Activated T-helper 1 cell treated with anti-CD3 and anti-CD28 coated beads, Interleukin-12 subunit alpha, Interleukin-12 subunit beta, Interleukin-2, Interleukin-4 antibody, amounts not matched to agents 30 ng/mL and 10 ng/mL and 1 ng/mL, durations not matched to agents 14 hours and 24 hours and 36 hours (primary cell): ENCODE measurements around the gene STK38. TPM values are rescaled to one million over a fixed set of nuclear protein-coding genes. Genes with fewer than 3 reads are reported as not detected.
"Not testable (repeated sequence)": the region's sequence is repeated elsewhere in the genome, so short reads cannot be mapped to it uniquely, and the experiment has no call there.

Source experiments
- DNase-seq: peaks from one replicate; pipeline ENCODE4 v3.0.0; 2021; ENCODE audit warnings: low spot score
- H3K27ac Mint-ChIP-seq: one replicate; pipeline ENCODE4 v1.8.0; 2021; ENCODE audit warnings: mild to moderate bottlenecking, mixed read lengths
- H3K27me3 Mint-ChIP-seq: one replicate; pipeline ENCODE4 v1.8.0; 2022; ENCODE audit warnings: mild to moderate bottlenecking, moderate library complexity, mixed read lengths; ENCODE audit not compliant: insufficient read depth
- H3K36me3 Mint-ChIP-seq: one replicate; pipeline ENCODE4 v1.8.0; 2021; ENCODE audit warnings: low read depth, mixed read lengths
- H3K4me1 Mint-ChIP-seq: one replicate; pipeline ENCODE4 v1.8.0; 2021; ENCODE audit warnings: low read depth, mixed read lengths
- H3K4me3 Mint-ChIP-seq: one replicate; pipeline ENCODE4 v1.8.0; 2021; ENCODE audit warnings: mild to moderate bottlenecking, moderate library complexity, mixed read lengths
- H3K9me3 Mint-ChIP-seq: one replicate; pipeline ENCODE4 v1.8.0; 2021; ENCODE audit warnings: mixed read lengths
- intact Hi-C: fragments of 100-400 bp; cut with micrococcal nuclease; formaldehyde crosslinking; loops from one replicate; pipeline ENCODE4 v1.15.1; 2024
- total RNA-seq: library from RNA; stranded (reverse); gene quantifications from 2 replicates; pipeline ENCODE4 v1.2.3, GENCODE V29; 2022

STK38 gene
- total RNA-seq, 1 donor from 2014 or later, result 23.6 TPM

DNA sequence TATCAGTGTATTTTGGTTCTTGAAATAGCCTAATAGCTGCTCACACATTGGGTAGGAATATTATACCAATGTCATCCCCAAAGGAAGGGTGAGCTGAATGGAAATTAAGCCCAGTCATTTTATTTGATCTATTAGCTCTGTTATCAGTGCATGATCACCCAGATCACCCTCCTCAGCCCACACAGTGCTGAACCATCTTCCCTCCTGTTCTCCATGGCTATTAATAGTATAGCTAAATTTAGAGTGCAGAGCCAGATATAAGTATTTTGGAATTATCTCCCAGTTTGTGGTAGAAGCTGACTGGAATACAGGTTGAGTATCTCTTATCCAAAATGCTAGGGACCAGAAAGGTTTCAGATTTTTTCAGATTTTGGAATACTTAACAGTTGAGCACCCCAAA is 59.1 kb downstream of the STK38 start:
- no peak for DNase-seq
- Mint-ChIP-seq H3K27ac (no peak overlapping the region), H3K4me3 (no peak overlapping the region), H3K9me3 (no peaks in the 10 kb centered on the region), H3K27me3 (no peaks in the 10 kb centered on the region), H3K4me1 (peaks cover 6% of the 10 kb centered on the region), H3K36me3 (peaks cover 30% of the 10 kb centered on the region)
- intact Hi-C loops, result no loop called here

DNA sequence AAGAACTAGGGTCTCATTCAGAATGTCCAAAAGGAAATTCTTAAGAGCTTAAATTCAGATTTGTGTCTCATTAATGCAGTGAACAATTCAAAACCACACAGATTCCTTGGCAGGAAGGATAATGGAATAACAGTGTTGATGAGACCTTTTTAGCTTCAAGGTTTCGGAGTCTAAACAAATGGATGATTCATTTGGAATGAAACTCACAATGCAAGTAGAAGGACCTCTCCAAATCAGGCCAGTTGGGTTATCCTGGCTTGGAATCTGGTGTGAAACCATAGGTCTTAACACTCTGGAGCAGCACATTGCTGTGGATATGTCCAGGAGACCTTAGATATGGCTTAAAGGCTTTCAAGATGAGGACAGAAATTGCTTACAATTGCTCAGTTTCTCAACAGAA is 59.6 kb downstream of the STK38 start:
- peaks cover 30% of the 10 kb centered on the region for H3K36me3 Mint-ChIP-seq
- no peak overlapping the region for H3K27ac Mint-ChIP-seq

DNA sequence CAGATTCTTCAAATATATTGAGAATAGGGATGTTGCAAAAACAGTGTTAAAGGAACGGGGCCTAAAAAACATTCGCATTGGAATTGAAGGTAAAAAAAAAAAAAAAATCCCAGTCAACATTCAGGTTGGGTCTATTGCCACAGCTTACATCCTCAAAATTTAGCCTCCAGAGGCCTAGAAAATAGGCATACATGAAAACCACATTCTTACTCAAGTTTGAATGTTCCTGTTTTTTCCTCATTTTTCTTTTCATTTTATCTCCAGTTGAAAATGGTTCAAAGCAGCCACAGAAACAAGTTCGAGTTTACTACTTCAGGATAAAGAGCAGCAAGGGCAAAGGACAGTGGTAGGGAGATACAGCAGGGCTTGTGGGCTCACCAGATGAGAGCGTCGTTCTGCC is 62.5 kb downstream of the STK38 start:
- H3K4me3 Mint-ChIP-seq, result no peak overlapping the region
- intact Hi-C loops, result no loop called here
- H3K27ac Mint-ChIP-seq, result no peak overlapping the region

More for the DNA sequence above, 59.6 kb downstream of the STK38 start:
- Mint-ChIP-seq H3K9me3 (no peaks in the 10 kb centered on the region), H3K4me3 (no peak overlapping the region), H3K27me3 (no peaks in the 10 kb centered on the region), H3K4me1 (peaks cover 5% of the 10 kb centered on the region)
- intact Hi-C loops, result no loop called here
- DNase-seq, result no peak

DNA sequence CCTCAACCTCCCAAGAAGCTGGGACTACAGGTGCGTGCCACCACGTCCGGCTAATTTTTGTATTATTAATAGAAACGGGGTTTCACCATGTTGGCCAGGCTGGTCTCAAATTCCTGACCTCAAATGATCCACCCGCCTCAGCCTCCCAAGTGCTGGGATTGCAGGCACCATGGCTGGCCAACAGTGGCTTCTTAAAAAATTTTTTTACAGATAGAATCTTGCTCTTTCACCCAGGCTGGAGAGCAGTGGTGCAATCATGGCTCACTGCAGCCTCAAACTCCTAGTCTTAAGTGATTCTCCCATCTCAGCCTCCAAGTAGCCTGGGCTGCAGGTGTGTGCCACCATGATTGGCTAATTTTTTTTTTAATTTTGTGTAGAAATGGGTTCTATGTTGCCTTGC is 64.0 kb downstream of the STK38 start:
- DNase-seq, H3K27ac Mint-ChIP-seq, H3K9me3 Mint-ChIP-seq, H3K4me3 Mint-ChIP-seq, H3K27me3 Mint-ChIP-seq, H3K4me1 Mint-ChIP-seq, intact Hi-C loops: not testable (repeated sequence)
- H3K36me3 Mint-ChIP-seq, result peaks cover 29% of the 10 kb centered on the region

More for the DNA sequence above, 62.5 kb downstream of the STK38 start:
- Mint-ChIP-seq H3K27me3 (no peaks in the 10 kb centered on the region), H3K36me3 (peaks cover 30% of the 10 kb centered on the region), H3K9me3 (no peaks in the 10 kb centered on the region), H3K4me1 (no peaks in the 10 kb centered on the region)
- no peak for DNase-seq

DNA sequence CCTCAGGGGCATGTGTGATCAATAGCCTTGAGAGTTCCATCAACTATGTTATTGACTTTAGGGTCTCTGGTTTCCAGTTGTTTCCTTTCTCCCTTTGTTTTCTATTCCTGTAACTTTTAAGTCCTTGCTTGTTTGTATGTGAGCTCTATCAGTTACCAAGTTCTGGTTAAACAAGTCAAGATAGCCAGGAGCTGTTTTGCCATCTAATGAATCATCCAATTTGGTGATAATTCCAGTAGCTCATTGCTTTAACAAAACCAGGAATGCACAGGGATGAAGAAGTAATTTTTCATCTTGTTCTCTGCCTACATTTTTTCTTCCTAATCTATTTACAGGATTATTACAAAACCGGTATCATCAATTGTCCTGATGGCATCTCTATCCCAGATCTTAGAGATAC is 68.0 kb downstream of the STK38 start:
- Mint-ChIP-seq H3K36me3 (peaks cover 36% of the 10 kb centered on the region), H3K4me1 (peaks cover 15% of the 10 kb centered on the region)

DNA sequence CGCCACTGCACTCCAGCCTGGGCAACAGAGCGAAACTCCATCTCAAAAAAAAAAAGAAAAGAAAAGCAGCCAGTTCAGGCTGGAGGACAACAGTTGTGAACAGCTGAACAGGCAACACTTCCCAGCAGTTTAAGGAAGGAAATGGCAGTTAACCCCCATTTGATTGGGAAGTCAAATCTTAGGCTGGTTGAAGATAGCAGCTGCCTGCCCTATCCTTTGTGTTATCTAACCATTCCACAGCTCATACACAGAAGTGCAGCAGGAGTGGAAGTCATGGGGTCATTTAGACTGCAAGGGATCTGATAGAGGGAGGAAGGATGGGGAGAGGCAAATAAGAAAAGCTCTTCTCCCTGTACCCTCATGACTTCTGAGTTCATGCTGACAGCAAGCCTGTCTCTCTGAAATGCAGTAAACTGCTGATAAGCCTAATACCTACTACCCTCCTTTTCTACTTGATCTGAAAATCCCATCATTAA is 69.2 kb downstream of the STK38 start:
- Mint-ChIP-seq H3K27ac (no peak overlapping the region), H3K36me3 (peaks cover 38% of the 10 kb centered on the region), H3K4me1 (peaks cover 15% of the 10 kb centered on the region), H3K9me3 (no peaks in the 10 kb centered on the region), H3K27me3 (no peaks in the 10 kb centered on the region), H3K4me3 (no peak overlapping the region)
- no peak for DNase-seq
- intact Hi-C loops, result no loop called here

More for the DNA sequence above, 68.0 kb downstream of the STK38 start:
- no peaks in the 10 kb centered on the region for H3K9me3 Mint-ChIP-seq
- H3K27me3 Mint-ChIP-seq, result no peaks in the 10 kb centered on the region
- no peak overlapping the region for H3K4me3 Mint-ChIP-seq
- no peak for DNase-seq
- intact Hi-C loops, result no loop called here
- H3K27ac Mint-ChIP-seq, result no peak overlapping the region

DNA sequence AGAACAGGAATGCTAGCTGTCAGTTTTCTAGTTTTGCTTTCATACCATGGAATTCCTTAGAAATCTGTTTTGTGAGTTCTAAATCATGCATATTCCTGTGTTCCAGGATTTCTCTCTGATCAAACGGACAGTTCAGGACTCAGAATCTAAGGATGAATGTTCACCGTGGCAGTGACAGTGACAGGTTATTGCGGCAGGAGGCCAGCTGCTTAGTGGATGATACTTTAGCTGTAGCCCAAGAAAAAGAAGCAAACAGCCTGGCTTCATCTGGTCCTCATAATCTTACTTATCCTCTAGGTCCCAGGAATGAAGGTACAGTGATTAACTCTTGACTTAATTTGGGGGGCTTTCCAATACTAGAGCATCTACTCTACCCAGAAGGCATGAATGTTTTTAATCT is 77.3 kb downstream of the STK38 start:
- DNase-seq, result no peak
- no peak overlapping the region for H3K27ac Mint-ChIP-seq
- H3K4me1 Mint-ChIP-seq, result peaks cover 6% of the 10 kb centered on the region
- H3K9me3 Mint-ChIP-seq, result no peaks in the 10 kb centered on the region
- H3K27me3 Mint-ChIP-seq, result no peaks in the 10 kb centered on the region
- intact Hi-C loops, result no loop called here
- no peak overlapping the region for H3K4me3 Mint-ChIP-seq
- peaks cover 33% of the 10 kb centered on the region for H3K36me3 Mint-ChIP-seq

DNA sequence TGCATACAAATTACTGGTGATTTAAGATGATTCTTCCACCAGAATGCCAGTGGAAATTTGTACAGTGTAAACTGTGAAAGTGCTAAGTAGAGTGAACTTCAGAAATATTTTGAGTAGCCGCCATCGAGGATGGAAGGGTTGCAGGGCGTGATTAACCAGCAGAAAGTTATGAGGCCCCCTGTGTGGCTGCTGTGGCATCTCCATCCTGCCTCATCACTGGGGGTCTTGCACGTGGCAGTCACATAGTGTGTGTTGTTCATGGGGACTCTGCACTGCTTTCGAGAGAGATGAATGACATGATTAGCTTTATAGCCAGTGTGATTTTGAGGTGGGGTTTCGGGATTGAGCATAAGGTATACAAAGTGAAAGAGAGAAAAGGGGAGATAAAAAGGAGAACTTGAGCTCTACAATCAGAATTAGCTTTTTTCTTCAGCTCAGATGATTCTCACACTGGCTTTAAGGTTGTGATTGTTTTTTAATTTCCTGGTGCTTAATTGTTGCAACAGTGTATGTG is 78.1 kb downstream of the STK38 start:
- H3K27ac Mint-ChIP-seq, result peak overlapping the region; percentile 81

DNA sequence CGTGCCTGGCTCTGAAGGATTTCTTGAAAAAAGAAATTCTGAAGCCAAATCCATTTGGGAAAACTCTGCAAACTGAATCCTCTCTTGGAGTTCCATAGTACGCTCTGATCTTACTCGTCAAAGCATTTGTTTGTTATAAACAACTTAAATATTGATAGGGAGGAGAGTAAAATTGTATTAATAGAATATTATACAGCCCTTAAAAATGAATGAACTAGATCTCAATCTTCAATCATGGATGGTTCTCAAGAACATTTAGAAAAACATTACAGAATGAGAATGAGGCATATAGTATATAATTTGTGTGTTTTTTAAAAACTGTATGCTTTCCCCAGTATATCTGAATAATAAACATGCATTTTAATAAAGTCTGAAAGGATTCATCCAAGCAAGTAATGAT is 79.7 kb downstream of the STK38 start:
- no peaks in the 10 kb centered on the region for H3K9me3 Mint-ChIP-seq
- intact Hi-C loops, result no loop called here
- no peak overlapping the region for H3K4me3 Mint-ChIP-seq
- H3K4me1 Mint-ChIP-seq, result peaks cover 14% of the 10 kb centered on the region
- H3K27ac Mint-ChIP-seq, result no peak overlapping the region
- peaks cover 36% of the 10 kb centered on the region for H3K36me3 Mint-ChIP-seq
- no peaks in the 10 kb centered on the region for H3K27me3 Mint-ChIP-seq
- no peak for DNase-seq

More for the DNA sequence above, 78.1 kb downstream of the STK38 start:
- peaks cover 30% of the 10 kb centered on the region for H3K36me3 Mint-ChIP-seq
- DNase-seq, result no peak
- H3K4me1 Mint-ChIP-seq, result peaks cover 10% of the 10 kb centered on the region
- no peaks in the 10 kb centered on the region for H3K9me3 Mint-ChIP-seq
- no peak overlapping the region for H3K4me3 Mint-ChIP-seq
- intact Hi-C loops, result no loop called here
- H3K27me3 Mint-ChIP-seq, result no peaks in the 10 kb centered on the region

DNA sequence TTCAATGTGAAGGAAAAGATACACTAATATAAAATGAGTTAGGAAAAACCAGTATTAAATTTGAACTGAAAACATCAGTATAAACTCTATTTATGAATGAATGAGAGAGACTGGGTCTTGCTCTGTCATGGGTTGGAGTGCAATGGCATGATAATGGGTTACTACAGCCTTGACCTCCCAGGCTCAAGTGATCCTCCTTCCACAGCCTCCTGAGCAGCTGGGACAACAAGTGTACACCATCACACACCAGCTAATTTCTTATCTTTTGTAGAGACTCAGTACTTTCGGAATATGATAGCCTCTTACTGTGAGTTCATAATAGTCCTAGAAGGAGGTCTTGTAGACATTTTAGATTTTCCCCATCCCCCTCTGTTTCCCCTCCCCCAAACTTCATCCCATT is 83.0 kb downstream of the STK38 start:
- Mint-ChIP-seq H3K27ac (no peak overlapping the region), H3K36me3 (peaks cover 31% of the 10 kb centered on the region), H3K27me3 (no peaks in the 10 kb centered on the region), H3K9me3 (no peaks in the 10 kb centered on the region), H3K4me3 (no peak overlapping the region), H3K4me1 (peaks cover 16% of the 10 kb centered on the region)
- no peak for DNase-seq
- intact Hi-C loops, result no loop called here

DNA sequence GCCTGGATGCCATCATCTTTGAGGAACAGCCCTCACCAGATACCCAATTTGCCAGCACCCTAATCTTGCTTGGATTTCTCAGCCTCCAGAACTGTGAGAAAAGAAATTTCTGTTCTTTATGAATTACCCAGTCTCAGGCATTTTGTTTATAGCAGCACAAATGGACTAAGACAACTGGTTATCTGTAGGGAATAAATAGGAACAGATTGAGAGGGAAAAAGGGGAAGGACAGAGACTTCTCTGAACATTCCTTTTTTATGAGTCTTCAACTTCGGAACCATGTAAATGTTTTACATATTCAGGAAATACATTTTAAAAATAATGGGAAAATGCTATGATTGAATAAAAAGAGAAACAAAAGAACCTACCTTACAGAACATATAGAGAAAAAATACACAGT is 83.6 kb downstream of the STK38 start:
- H3K9me3 Mint-ChIP-seq, result no peaks in the 10 kb centered on the region
- no peaks in the 10 kb centered on the region for H3K27me3 Mint-ChIP-seq
- DNase-seq, result no peak
- no peak overlapping the region for H3K27ac Mint-ChIP-seq
- intact Hi-C loops, result no loop called here
- H3K36me3 Mint-ChIP-seq, result peaks cover 29% of the 10 kb centered on the region
- H3K4me3 Mint-ChIP-seq, result no peak overlapping the region
- H3K4me1 Mint-ChIP-seq, result peaks cover 14% of the 10 kb centered on the region

DNA sequence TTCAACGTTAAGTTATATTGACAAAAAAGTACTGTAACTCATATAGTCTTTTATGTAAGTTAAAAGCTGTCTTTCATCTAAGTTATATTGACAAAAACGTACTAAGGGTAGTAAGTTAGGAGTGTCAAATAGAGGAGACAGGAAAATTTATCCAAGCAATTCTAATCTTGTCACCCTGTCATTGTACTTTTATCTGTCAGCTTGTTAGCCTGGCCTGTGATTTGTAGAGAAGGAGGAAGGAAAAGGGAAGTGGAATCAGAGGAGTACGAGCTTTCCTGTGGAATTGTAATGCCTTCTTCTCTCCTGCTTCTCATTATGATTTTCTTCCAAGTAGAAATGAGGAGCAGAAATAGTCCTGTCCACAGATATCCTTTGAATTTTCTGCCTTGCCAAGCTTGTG is 85.6 kb downstream of the STK38 start:
- DNase-seq, result no peak
- Mint-ChIP-seq H3K27me3 (no peaks in the 10 kb centered on the region), H3K9me3 (no peaks in the 10 kb centered on the region), H3K27ac (no peak overlapping the region), H3K36me3 (peaks cover 24% of the 10 kb centered on the region), H3K4me1 (peaks cover 18% of the 10 kb centered on the region), H3K4me3 (no peak overlapping the region)
- intact Hi-C loops, result no loop called here

DNA sequence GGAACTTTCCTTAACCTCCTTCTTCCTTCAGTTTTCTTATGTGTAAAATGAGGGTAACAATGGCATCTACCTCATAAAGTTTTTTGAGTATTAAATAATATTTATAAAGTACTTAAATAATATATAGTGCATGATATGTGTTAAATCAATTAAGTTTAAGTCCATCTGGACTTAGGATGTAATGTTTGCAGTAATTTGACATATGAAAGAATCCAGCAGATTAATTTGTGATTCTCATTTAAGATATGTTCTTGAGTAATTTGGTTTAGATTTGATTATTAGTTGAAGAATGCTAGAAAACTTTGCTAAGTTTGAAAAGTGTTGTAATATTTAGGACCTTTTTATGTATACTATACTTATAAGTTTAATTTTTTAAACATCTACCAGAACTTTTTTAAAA is 86.4 kb downstream of the STK38 start:
- DNase-seq, result no peak
- intact Hi-C loops, result no loop called here
- Mint-ChIP-seq H3K4me3 (no peak overlapping the region), H3K36me3 (peaks cover 21% of the 10 kb centered on the region), H3K4me1 (peaks cover 18% of the 10 kb centered on the region), H3K27me3 (no peaks in the 10 kb centered on the region), H3K9me3 (no peaks in the 10 kb centered on the region), H3K27ac (no peak overlapping the region)

DNA sequence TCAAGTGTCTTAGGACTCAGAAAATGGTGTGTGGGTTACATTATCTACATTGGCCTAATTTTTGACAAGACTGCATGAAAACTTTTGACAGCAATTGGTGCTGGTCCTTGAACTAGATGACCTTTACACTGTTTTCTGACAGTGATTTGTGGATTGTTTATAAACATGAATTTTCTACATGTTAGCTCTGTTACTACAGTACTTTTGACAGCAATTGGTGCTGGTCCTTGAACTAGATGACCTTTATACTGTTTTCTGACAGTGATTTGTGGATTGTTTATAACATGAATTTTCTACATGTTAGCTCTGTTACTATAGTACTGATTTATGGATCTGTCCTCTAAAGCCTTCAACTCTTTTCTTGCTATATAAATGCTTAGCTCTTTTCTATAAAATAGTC is 87.8 kb downstream of the STK38 start:
- no peak for DNase-seq
- Mint-ChIP-seq H3K4me1 (peaks cover 17% of the 10 kb centered on the region), H3K9me3 (no peaks in the 10 kb centered on the region), H3K4me3 (no peak overlapping the region), H3K27me3 (no peaks in the 10 kb centered on the region), H3K36me3 (peaks cover 18% of the 10 kb centered on the region), H3K27ac (no peak overlapping the region)
- intact Hi-C loops, result no loop called here
